NCI-H2196 (cell line): ENCODE measurements around the gene DBH.

Experiments
- DNase-seq: peaks from one replicate; lab custom pipeline; 2025; ENCODE audit not compliant: unreplicated experiment; lab: John Stamatoyannopoulos, UW

Gene DBH

GRCh38 chr9:133681658-133682306 lies 45.6 kb downstream of the DBH start:
- no peak for DNase-seq

GRCh38 chr9:133682818-133683585 lies 46.8 kb downstream of the DBH start:
- no peak for DNase-seq

GRCh38 chr9:133683586-133684120 lies 47.5 kb downstream of the DBH start:
- DNase-seq = no peak

GRCh38 chr9:133684121-133684935 lies 48.2 kb downstream of the DBH start:
- DNase-seq = no peak

DNA sequence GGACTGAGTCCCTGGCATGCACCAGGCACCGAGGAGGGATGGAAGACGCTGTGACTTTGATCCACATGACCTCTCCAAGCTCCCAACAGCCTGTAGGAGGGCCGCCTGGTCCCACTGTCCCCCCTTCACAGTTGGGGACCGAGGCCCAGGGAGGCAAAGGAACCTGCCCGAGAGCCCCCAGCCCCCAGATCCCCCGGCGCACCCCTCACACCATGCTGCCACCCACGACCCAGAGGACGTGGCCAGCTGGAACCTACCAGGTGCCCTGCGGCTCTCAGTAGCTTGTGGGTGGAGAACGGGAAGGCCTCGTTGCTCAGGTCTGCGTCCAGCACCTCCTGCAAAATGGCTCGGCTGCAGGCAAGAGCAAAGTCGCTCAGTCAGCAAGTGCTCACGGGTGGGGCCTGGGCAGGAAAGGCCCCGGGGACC lies 48.8 kb downstream of the DBH start:
- DNase-seq = no peak

GRCh38 chr9:133685653-133686609 lies 49.8 kb downstream of the DBH start:
- DNase-seq = no peak

DNA sequence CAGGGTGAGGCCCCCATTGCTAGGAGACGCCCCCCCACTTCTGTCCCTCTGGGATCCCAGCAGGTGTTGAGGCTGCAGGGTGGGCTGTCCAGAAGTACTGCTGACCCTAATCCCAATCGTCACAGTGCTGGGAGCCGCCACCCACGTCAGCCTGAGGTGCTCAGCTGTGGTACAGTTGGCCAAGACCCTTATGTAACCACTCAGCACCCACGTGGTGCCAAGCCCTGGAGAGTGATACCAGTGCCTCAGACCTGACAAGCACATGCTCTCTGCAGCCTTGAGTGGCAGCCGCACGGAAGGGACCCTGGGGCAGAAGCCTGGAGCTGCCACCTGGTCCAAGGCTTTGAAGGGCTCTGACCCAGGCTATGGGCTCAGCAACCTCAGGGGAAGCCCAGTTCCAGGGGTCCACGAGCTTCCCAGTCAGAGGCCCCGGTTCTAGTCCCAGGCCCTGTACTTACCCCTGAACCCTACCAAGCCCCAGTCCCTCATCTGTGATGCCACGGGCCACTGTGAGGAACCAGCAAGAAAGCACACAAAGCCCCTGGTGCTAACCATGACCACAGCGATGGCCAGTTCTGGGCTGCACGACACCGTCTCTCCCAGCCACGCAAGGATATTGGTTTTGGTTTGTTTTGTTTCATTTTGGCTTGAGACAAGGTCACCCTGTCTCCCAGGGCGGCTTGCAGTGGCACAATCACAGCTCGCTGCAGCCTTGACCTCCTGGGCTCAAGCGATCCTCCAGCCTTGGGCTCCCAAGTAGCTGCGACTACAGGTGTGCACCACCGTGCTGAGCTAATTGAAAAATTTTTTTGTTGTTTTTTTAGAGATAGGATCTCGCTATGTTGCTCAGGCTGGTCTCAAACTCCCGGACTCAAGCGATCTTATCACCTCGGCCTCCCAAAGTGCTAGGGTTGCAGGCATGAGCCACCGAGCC lies 50.7 kb downstream of the DBH start:
- DNase-seq = no peak

GRCh38 chr9:133687856-133688761 lies 51.9 kb downstream of the DBH start:
- no peak for DNase-seq

DNA sequence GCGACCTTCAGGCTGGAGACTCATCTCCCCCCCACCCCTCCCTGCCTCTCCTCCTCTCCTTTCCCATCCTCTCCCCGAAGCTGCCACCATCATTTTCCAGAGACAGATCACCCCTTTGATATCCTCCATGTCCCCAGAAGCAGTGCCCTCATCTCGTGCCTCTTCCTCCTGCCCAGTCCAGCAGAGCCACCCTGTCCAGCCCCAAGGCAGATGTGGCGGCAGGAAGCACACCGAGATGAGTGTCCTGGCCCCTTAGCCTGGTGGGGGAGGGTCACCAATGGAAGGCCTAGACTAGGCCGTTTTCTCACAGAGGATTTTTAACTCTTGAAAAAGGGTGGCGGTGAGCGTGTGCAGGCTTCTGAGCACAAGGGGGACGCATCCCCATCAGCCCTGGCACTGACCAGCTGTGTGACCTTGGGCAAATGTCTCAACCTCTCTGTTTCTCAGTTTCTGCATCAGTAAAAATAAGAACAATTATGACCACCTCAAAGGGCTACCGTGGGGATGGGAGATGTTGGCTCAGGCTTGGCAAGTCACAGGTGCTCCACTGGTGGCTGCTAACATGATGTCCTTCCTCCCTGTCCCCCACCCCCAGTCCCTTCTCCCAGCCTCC lies 53.1 kb downstream of the DBH start:
- no peak for DNase-seq

DNA sequence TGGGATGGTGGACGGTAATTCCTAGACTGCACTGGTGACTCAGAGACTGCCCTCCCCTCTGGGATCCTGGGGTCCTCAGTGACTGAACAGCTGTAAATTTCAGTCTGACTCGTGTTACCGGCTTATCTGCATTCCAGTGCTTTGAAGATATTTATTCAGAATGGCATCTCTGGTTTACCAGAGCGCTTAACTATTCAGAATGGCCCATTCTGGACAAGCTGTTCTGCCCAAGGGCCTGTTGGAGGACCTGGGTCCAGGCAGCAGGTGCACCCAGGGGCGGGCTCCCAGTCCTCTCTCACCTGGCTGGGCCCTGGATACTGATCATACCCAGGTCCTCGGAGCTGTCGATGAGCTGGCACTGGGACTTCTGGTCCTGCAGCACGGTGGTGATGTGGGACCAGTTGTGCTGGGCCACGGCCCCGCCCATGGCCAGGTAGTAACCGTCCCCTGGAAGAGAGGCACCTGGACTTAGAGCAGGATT lies 54.0 kb downstream of the DBH start:
- DNase-seq = no peak

DNA sequence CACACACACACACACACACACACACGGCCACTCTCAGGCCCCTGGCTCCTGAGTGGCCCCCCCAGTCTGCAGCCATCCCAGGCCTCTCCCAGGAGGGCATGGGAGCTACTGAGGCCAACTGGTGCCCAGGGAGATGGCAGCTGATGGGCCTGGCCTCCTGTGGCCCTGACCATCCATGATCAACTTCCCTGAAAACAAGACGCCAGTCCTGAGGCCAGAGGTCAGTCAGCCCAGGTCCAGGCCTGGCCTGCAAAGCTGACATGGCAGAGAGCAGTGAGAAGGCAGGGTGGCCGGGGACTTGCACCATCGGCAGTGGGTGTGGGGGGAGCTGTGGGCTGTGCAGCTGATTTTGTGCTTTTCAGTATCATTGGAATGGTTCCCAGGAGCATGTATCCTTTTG lies 55.0 kb downstream of the DBH start:
- DNase-seq = no peak

DNA sequence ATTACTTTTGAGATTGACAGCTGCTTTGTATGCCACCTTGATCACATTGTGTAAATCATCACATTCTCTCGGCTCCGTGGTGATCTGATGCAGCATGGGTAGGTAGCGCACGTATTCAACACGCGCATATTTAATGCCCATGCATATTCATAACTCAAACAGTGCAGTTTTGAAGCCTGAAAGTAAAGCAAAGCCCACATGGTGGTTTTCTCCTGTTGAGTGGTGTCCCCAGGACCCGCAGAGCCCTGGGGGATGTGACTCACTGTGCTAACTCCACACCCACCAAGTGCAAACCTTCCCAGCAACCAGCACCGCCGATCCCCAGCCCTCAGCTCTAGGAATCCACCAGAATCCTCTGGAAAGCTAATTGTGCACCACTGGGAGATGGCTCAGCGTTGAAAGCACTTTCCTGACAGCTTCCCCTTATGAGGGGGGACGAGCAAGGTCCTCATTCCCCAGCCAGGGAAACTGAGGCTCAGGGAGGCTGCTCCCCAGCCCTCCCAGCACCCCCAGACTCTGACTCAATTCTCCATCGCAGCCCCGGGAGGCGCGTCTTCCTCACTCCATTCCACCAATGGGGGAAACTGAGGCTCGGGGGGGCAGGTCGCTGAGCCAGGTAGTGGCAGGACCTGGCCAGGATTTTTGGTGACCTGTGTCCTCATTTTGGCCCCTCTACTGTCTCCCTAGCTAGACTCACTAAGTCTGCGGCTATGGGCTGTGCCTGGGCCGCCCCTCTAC lies 55.6 kb downstream of the DBH start:
- DNase-seq = no peak

GRCh38 chr9:133692364-133692985 lies 56.3 kb downstream of the DBH start:
- DNase-seq = no peak

- DNase-seq = no peak
These were observed 57.0 kb downstream of the DBH start for GRCh38 chr9:133693116-133693515.

DNA sequence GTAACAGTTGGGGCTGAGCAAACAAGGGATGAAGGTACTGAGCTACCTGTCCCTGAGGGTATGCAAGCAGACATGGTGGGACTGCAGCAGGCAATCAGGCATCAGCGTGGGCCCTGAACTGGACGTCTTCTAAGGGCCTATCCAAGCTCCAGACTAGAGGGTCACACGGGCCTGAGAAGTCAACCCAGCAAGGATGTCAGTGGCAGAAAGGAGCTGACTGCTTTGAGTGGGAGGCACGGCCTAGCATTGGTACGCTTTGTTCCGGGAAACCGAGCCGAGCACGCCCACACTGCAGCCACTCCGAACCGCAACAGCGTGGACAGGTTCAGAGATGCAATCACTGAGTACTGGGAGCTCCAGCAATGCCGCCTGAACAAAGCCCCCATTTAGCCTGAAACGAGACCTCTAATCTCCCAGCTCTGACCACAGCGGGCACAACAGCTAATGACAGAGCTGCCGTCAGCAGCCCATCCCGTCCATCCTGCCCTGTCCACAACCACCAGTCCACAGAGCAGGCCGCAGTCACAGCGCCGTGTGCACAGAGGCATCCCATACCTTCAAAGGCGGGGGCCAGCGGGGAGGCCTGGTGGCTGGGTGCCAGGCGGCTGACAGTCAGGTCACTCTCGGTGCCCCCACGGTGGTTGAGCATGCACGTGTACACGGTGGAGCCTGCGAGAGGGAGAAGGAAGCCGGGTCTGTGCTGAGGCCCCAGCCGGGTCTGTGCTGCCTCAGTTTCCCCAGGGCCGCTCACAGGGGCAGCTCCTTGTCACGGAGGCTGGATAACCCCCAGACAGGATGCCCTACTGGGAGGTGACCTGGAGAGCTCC lies 57.8 kb downstream of the DBH start:
- no peak for DNase-seq

- DNase-seq = no peak
These were observed 58.5 kb downstream of the DBH start for GRCh38 chr9:133694686-133695085.
